A673 (cell line): ENCODE results near the gene CDK4.

Experiments used
- CTCF ChIP-seq: fragments of 300-800, 200-600 bp; sonication (generic); conservative IDR thresholded peaks from 2 replicates; pipeline ENCODE4 v1.5.1; 2017; ENCODE audit warnings: low read depth, mild to moderate bottlenecking, antibody characterized with exemption, low read length, moderate library complexity, mixed read lengths
- EZH2 ChIP-seq: fragments of 200-600 bp; sonication (generic); IDR thresholded peaks from 2 replicates; pipeline ENCODE4 v1.6.1; 2017; ENCODE audit warnings: borderline replicate concordance, low read depth, mild to moderate bottlenecking, mixed read lengths, antibody characterized with exemption, low read length; ENCODE audit not compliant: poor library complexity, severe bottlenecking

GRCh38 chr12:57756406-57757341, 4.6 kb upstream of the CDK4 start:
- TF ChIP-seq CTCF (peak; percentile 73), EZH2 (no peak)
